Fibroblast of villous mesenchyme (primary cell): ENCODE data around the gene NKAIN2. TPM values are rescaled to one million over a fixed set of nuclear protein-coding genes. Genes with fewer than 3 reads are reported as not detected.

Experiments used
- DNase-seq: peaks from one replicate; pipeline ENCODE4 v3.0.0-alpha.2; 2010; ENCODE audit warnings: low read depth
- H3K4me3 ChIP-seq: 2 replicates; pipeline ENCODE4 v1.5.1; 2011; ENCODE audit warnings: low read depth, mild to moderate bottlenecking, low read length
- total RNA-seq: library from RNA; depleted of rRNA; stranded (reverse); fragments of >200 nt; gene quantifications from 2 replicates; pipeline ENCODE4 v1.2.3, GENCODE V29; 2012
- TF ChIP-seq, protein P1 (sequence below): IDR thresholded peaks from 2 replicates; pipeline ENCODE4 v1.5.1; 2012; ENCODE audit warnings: low read depth, mild to moderate bottlenecking, low read length; ENCODE audit not compliant: insufficient read depth

NKAIN2 gene
- total RNA-seq, 1 donor: not detected

DNA sequence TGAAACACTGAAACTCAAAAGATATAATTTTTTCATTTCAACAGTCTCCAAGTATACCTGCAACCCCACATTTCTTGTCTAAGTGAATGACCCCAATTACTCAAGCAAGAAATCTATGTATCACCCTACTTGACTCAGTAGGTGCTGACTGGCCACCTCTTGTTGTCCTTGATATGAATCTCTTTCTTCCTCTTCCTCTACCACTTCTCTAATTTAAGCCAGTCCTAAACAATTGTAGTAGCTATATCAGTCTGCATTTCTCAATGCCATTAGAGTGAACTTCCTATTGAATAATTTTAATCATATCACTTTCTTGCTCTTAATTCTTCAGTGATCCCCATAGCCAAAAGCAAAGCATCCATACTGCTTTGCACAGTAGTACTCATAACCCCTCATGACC, 93.2 kb downstream of the NKAIN2 start:
- TF ChIP-seq, protein P1, sequence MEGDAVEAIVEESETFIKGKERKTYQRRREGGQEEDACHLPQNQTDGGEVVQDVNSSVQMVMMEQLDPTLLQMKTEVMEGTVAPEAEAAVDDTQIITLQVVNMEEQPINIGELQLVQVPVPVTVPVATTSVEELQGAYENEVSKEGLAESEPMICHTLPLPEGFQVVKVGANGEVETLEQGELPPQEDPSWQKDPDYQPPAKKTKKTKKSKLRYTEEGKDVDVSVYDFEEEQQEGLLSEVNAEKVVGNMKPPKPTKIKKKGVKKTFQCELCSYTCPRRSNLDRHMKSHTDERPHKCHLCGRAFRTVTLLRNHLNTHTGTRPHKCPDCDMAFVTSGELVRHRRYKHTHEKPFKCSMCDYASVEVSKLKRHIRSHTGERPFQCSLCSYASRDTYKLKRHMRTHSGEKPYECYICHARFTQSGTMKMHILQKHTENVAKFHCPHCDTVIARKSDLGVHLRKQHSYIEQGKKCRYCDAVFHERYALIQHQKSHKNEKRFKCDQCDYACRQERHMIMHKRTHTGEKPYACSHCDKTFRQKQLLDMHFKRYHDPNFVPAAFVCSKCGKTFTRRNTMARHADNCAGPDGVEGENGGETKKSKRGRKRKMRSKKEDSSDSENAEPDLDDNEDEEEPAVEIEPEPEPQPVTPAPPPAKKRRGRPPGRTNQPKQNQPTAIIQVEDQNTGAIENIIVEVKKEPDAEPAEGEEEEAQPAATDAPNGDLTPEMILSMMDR: no peak
- no peak for DNase-seq
- H3K4me3 ChIP-seq: no peak overlapping the region

GRCh38 chr6:123897965-123898364, 94.3 kb downstream of the NKAIN2 start:
- TF ChIP-seq, protein P1: no peak
- no peak overlapping the region for H3K4me3 ChIP-seq
- no peak for DNase-seq

- no peak overlapping the region for H3K4me3 ChIP-seq
- TF ChIP-seq, protein P1: no peak
- DNase-seq: no peak
Measured at GRCh38 chr6:123898665-123899064, 95.0 kb downstream of the NKAIN2 start.

- H3K4me3 ChIP-seq: no peak overlapping the region
- TF ChIP-seq, protein P1: no peak
- DNase-seq: no peak
Measured at GRCh38 chr6:123899745-123900144, 96.1 kb downstream of the NKAIN2 start.

- TF ChIP-seq, protein P1: no peak
- DNase-seq: no peak
- H3K4me3 ChIP-seq: no peak overlapping the region
Measured at GRCh38 chr6:123901436-123901835, 97.8 kb downstream of the NKAIN2 start.

GRCh38 chr6:123902738-123903313, 99.2 kb downstream of the NKAIN2 start:
- DNase-seq: no peak
- H3K4me3 ChIP-seq: no peak overlapping the region
- TF ChIP-seq, protein P1: no peak

GRCh38 chr6:123904228-123904627, 100.6 kb downstream of the NKAIN2 start:
- TF ChIP-seq, protein P1: no peak
- no peak overlapping the region for H3K4me3 ChIP-seq
- no peak for DNase-seq
